Measurements from ENCODE around the gene ANKRD44.

DNA sequence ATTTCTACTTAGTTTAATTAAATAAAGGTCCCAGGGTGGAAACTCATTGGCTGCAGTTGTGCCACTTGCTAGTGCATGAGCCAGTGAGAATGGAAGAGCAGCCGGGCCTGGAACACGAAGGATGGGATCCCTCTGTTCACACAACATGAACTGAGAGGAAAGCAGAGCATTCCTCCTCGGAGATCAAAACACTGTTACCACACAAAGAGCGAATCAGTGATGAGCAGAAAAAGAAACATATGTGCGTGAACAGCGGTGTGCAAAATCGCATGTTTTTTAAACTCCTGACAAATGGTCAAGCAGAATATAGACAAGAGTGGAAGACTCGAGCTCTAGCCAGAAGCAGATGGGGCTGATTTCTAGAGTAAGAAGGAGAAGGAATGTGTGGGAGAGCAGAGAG, 28.4 kb upstream of the ANKRD44 start:
- TF ChIP-seq MAX (CRISPR knock-in tag; IDR thresholded peaks at IDR 0.05) (no peak), ELF4 (CRISPR knock-in tag; IDR thresholded peaks at IDR 0.05; ENCODE audit: low read depth) (no peak), TEAD4 (CRISPR knock-in tag; IDR thresholded peaks at IDR 0.05) (no peak), ZNF281 (CRISPR knock-in tag; IDR thresholded peaks at IDR 0.05) (no peak), ZBTB21 (CRISPR knock-in tag; IDR thresholded peaks at IDR 0.05; ENCODE audit: borderline replicate concordance) (no peak), IRF1 (CRISPR knock-in tag; IDR thresholded peaks at IDR 0.05) (no peak), PREB (CRISPR knock-in tag; IDR thresholded peaks at IDR 0.05; ENCODE audit: borderline replicate concordance) (no peak), JUN (CRISPR knock-in tag; IDR thresholded peaks at IDR 0.05) (no peak), HMGA2 (CRISPR knock-in tag; IDR thresholded peaks at IDR 0.05) (no peak)
- TF ChIP-seq, protein P1, sequence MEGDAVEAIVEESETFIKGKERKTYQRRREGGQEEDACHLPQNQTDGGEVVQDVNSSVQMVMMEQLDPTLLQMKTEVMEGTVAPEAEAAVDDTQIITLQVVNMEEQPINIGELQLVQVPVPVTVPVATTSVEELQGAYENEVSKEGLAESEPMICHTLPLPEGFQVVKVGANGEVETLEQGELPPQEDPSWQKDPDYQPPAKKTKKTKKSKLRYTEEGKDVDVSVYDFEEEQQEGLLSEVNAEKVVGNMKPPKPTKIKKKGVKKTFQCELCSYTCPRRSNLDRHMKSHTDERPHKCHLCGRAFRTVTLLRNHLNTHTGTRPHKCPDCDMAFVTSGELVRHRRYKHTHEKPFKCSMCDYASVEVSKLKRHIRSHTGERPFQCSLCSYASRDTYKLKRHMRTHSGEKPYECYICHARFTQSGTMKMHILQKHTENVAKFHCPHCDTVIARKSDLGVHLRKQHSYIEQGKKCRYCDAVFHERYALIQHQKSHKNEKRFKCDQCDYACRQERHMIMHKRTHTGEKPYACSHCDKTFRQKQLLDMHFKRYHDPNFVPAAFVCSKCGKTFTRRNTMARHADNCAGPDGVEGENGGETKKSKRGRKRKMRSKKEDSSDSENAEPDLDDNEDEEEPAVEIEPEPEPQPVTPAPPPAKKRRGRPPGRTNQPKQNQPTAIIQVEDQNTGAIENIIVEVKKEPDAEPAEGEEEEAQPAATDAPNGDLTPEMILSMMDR (IDR thresholded peaks at IDR 0.05) = no peak
- TF ChIP-seq, protein P2, sequence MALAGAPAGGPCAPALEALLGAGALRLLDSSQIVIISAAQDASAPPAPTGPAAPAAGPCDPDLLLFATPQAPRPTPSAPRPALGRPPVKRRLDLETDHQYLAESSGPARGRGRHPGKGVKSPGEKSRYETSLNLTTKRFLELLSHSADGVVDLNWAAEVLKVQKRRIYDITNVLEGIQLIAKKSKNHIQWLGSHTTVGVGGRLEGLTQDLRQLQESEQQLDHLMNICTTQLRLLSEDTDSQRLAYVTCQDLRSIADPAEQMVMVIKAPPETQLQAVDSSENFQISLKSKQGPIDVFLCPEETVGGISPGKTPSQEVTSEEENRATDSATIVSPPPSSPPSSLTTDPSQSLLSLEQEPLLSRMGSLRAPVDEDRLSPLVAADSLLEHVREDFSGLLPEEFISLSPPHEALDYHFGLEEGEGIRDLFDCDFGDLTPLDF (CRISPR knock-in tag; IDR thresholded peaks at IDR 0.05) = no peak
- TF ChIP-seq, protein P3, sequence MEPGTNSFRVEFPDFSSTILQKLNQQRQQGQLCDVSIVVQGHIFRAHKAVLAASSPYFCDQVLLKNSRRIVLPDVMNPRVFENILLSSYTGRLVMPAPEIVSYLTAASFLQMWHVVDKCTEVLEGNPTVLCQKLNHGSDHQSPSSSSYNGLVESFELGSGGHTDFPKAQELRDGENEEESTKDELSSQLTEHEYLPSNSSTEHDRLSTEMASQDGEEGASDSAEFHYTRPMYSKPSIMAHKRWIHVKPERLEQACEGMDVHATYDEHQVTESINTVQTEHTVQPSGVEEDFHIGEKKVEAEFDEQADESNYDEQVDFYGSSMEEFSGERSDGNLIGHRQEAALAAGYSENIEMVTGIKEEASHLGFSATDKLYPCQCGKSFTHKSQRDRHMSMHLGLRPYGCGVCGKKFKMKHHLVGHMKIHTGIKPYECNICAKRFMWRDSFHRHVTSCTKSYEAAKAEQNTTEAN (CRISPR knock-in tag; IDR thresholded peaks at IDR 0.05) = no peak
